Ovary (tissue), 9 donors: ENCODE results near the gene SRRM3. TPM values are rescaled to one million over a fixed set of nuclear protein-coding genes. Genes with fewer than 3 reads are reported as not detected.
"Not testable (repeated sequence)": the region's sequence is repeated elsewhere in the genome, so short reads cannot be mapped to it uniquely, and the experiment has no call there.

Experiments
- DNase-seq, 5 donors: peaks; one replicate each; pipeline ENCODE4 v3.0.0-alpha.2; 2019 to 2020
- H3K27ac ChIP-seq, 2 donors: fragments of 200-600 bp; one replicate each; pipeline versions ENCODE4 v1.5.1 to v1.8.0; 2019 to 2022
- H3K27me3 ChIP-seq: fragments of 200-600 bp; one replicate; pipeline ENCODE4 v1.8.0; 2022
- H3K36me3 ChIP-seq: fragments of 200-600 bp; sonication (generic); one replicate; pipeline ENCODE4 v1.5.1; 2019
- H3K4me1 ChIP-seq: one replicate; pipeline ENCODE4 v1.8.1; 2013; ENCODE audit warnings: mild to moderate bottlenecking, moderate library complexity; ENCODE audit not compliant: insufficient read depth
- H3K4me3 ChIP-seq: fragments of 200-600 bp; sonication (generic); one replicate; pipeline ENCODE4 v1.5.1; 2017
- H3K9me3 ChIP-seq, 2 donors: fragments of 200-600 bp in 1 of 2; sonication (generic) in 1 of 2; one replicate each; pipeline versions ENCODE4 v1.5.1 to v1.8.1; 2013 to 2019; ENCODE audit warnings: mild to moderate bottlenecking in 1 of 2, moderate library complexity in 1 of 2
- EP300 ChIP-seq: sonication (generic); formaldehyde crosslinking; IDR thresholded peaks from one replicate; pipeline ENCODE4 v1.6.1; 2017; ENCODE audit warnings: antibody characterized with exemption
- POLR2A ChIP-seq: fragments of 450-650 bp; IDR thresholded peaks from one replicate; pipeline ENCODE4 v1.6.1; 2017; ENCODE audit warnings: antibody characterized with exemption, mild to moderate bottlenecking, moderate library complexity
- WGBS, 3 donors: extraction: QIAGEN DNeasy Blood & Tissue Kit in 1 of 3; methylation state at CpG; one replicate each; pipeline versions ENCODE4 v1.1.5 to v1.1.7; 2013 to 2017; 5-methylcytosine and 5-hydroxymethylcytosine counted together
- intact Hi-C, 4 donors: fragments of 100-400 bp; cut with DNase I; formaldehyde crosslinking; loops; one replicate each; pipeline versions ENCODE4 v1.11.0 to v1.15.1; 2022 to 2023
- polyA plus RNA-seq, 2 donors: library from polyadenylated mRNA; stranded (reverse); fragments of 200-250 nt in 1 of 2; fragments of 350-450 nt in 1 of 2; fragmentation: Illumina TruSeq in 1 of 2; extraction: RNeasy Lipid Tissue Mini Kit (QIAGEN cat#74804) in 1 of 2; gene quantifications; one replicate each; pipeline ENCODE4 v1.2.3, GENCODE V29; 2013 to 2014
- total RNA-seq, 7 donors: library from RNA; depleted of rRNA in 2 of 7; stranded (reverse); fragments of >200 nt in 2 of 7; fragmentation: NEBNext Ultra II Directional in 3 of 7; extraction: Animal tissue kit (Norgen Biotek cat#: 25700) in 3 of 7; gene quantifications; one replicate each; pipeline versions ENCODE4 v1.1.0 to v1.2.4, GENCODE V29; 2016 to 2023
- TF ChIP-seq, protein P1 (sequence below), 3 donors: fragments of 450-650 bp in 2 of 3; fragments of 200-600 bp in 1 of 3; IDR thresholded peaks; one replicate each; pipeline versions ENCODE4 v1.5.1 to v1.8.0; 2016 to 2022; ENCODE audit warnings: antibody characterized with exemption in 3 of 3, mild to moderate bottlenecking in 1 of 3
- donor health status: DM: no; HTN: no; CAD: no; lungs with moderate emphysema.
- donor health status: DM: no; HTN: no; CAD: no.
- donor health status: Bipolar disorder and iron deficiency.
- donor health status: DM: yes; HTN: yes; CAD: no.
- donor health status: DM: no; HTN: no; CAD: no.
- donor health status: DM: yes; HTN: yes; CAD: no.

The SRRM3 gene
- total and polyA plus RNA-seq, 9 donors: 2.0 to 13.4 (median 4.8) TPM

DNA sequence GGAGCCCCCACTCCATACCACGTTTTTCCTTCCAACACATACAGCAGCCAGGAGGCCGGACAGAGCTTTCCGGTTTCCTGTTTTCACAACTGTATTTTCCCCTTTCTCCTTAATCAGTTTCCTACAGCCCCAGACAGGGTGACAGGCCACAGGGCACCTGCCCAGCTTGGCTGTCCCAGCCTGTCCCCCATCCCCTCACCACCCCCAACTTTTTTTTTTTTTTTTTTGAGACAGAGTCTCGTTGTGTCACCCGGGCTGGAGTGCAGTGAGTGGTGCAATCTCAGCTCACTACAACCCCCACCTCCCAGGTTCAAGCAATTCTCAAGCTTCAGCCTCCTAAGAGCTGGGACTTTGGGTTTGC lies 90.5 kb downstream of the SRRM3 start:
- peaks cover 10% of the 10 kb centered on the region for H3K4me1 ChIP-seq
- TF ChIP-seq EP300 (no peak), POLR2A (no peak)
- TF ChIP-seq, protein P1, sequence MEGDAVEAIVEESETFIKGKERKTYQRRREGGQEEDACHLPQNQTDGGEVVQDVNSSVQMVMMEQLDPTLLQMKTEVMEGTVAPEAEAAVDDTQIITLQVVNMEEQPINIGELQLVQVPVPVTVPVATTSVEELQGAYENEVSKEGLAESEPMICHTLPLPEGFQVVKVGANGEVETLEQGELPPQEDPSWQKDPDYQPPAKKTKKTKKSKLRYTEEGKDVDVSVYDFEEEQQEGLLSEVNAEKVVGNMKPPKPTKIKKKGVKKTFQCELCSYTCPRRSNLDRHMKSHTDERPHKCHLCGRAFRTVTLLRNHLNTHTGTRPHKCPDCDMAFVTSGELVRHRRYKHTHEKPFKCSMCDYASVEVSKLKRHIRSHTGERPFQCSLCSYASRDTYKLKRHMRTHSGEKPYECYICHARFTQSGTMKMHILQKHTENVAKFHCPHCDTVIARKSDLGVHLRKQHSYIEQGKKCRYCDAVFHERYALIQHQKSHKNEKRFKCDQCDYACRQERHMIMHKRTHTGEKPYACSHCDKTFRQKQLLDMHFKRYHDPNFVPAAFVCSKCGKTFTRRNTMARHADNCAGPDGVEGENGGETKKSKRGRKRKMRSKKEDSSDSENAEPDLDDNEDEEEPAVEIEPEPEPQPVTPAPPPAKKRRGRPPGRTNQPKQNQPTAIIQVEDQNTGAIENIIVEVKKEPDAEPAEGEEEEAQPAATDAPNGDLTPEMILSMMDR (IDR thresholded peaks at IDR 0.05): no peak
- no peaks in the 10 kb centered on the region for H3K27me3 ChIP-seq
- no peaks in the 10 kb centered on the region for H3K36me3 ChIP-seq
- H3K4me3 ChIP-seq: peak overlapping the region; percentile 25
- WGBS, 3 donors: 14 to 19% (median 15%) methylated on average over 5 of the region's 5 CpGs
- H3K9me3 ChIP-seq: no peaks in the 10 kb centered on the region
- intact Hi-C loops: loop anchor here in 1 of 4 donors (5.0 to 10.0 kb wide), 2 partner anchors 110 to 1393 kb away; no protein-coding TSS in a partner anchor
- peak in 1 of 5 donors; percentile 54 for DNase-seq
- H3K27ac ChIP-seq: peak overlapping the region; percentile 87 to 99

DNA sequence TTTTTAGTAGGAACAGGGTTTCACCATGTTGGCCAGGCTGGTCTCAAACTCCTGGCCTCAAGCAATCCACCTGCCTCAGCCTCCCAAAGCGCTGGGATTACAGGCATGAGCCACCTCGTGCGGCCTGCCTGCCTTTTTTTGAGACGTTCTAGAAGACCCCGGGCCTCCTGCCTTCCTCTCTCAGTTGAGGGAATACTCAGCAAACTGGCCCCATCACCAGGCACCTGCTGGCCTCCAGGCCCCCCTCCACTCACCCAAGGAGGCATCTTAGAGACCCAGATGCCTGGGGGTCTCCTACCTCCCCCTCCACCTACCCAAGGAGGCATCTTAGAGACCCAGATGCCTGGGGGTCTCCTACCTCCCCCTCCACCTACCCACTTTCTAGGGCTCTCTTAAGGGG lies 91.2 kb downstream of the SRRM3 start:
- not testable (repeated sequence) for H3K36me3 ChIP-seq, H3K27me3 ChIP-seq, DNase-seq, H3K9me3 ChIP-seq, H3K4me3 ChIP-seq
- intact Hi-C loops: loop anchor here in 1 of 4 donors (5.0 to 10.0 kb wide), 2 partner anchors 111 to 1392 kb away; no protein-coding TSS in a partner anchor
- WGBS, 3 donors: 83 to 89% (median 84%) methylated on average over 5 of the region's 5 CpGs
- peak overlapping the region in 1 of 2 donors; percentile 99 for H3K27ac ChIP-seq
- H3K4me1 ChIP-seq: peaks cover 16% of the 10 kb centered on the region

DNA sequence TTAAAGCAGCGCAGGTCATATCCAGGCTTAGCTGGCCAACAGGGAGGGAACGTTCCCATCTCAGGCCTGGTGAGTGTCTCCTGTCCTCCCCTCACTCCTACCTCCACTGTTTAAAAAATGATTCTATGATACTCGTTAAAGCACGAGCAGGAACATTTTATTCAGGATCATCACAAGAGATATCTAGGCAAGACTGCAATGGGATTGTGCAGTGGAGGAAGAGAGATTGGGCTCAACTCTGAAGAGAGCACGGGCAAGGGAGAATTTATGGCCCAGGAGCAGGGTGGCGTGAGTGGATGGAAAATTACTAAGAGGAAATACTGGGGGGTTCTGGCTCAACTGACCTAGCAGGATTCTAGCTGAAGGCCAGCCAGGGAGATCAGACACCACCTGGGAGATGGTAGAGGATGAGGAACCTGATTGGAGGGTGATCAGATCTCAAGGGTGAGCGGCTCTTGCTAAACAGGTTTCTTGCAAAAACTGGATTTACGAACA lies 91.8 kb downstream of the SRRM3 start:
- Histone ChIP-seq H3K27me3 (no peaks in the 10 kb centered on the region), H3K4me1 (peaks cover 16% of the 10 kb centered on the region), H3K27ac (peak overlapping the region; percentile 88 to 99), H3K9me3 (no peaks in the 10 kb centered on the region), H3K4me3 (no peak overlapping the region), H3K36me3 (no peaks in the 10 kb centered on the region)
- TF ChIP-seq, protein P1 (IDR thresholded peaks at IDR 0.05): no peak
- TF ChIP-seq EP300 (no peak), POLR2A (no peak)
- no peak for DNase-seq
- intact Hi-C loops: loop anchor here in 1 of 4 donors (5.0 to 10.0 kb wide), 2 partner anchors 111 to 1391 kb away; no protein-coding TSS in a partner anchor
- WGBS, 3 donors: 65 to 80% (median 71%) methylated on average over 8 of the region's 8 CpGs

DNA sequence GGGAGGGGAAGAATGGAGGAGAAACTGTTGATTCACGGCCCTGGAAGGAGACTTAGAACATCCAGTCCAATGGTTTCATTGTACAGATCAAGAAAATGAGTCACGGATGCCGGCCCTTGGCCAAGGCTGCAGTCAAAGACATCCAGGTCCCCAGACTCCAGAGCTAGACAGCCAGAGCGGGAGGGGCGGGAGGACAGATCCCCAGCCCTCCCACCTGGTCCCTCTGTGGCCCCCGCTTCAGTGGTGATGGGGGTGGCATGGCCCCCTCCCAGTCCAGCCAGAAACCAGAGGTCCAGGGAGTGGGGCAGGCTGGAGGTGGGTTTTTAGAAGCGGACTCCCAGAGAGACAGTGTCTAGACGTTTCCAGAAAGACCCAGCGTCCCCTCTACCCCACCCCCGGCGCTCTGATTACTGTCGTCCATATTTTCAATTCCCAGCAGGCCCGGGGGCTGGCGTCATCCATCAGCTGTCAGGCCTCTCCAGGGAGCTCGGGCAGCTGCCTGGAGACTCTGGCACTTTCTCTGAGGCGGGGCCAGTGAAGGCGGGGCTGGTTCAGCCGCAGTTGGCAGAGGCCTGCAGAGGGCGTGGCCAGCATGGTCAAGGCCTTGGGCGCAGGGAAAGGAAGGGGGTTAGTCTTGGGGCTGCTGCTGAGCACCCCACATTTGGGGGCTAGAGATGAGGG lies 92.8 kb downstream of the SRRM3 start:
- peak overlapping the region; percentile 88 to 99 for H3K27ac ChIP-seq
- H3K27me3 ChIP-seq: no peaks in the 10 kb centered on the region
- TF ChIP-seq POLR2A: peak; percentile 1
- TF ChIP-seq, protein P1 (IDR thresholded peaks at IDR 0.05): no peak
- 5 to 15% (median 14%) methylated on average over 19 to 20 of the region's 20 CpGs for WGBS, 3 donors
- no peaks in the 10 kb centered on the region for H3K9me3 ChIP-seq
- DNase-seq: peak; percentile 96 to 98 (median 97)
- H3K36me3 ChIP-seq: no peaks in the 10 kb centered on the region
- intact Hi-C loops: loop anchor here in 1 of 4 donors (5.0 to 10.0 kb wide), 2 partner anchors 112 to 1390 kb away; no protein-coding TSS in a partner anchor
- H3K4me3 ChIP-seq: peak overlapping the region; percentile 21
- H3K4me1 ChIP-seq: peaks cover 16% of the 10 kb centered on the region
